Measurements from ENCODE around the gene MYCN. TPM values are rescaled to one million over a fixed set of nuclear protein-coding genes. Genes with fewer than 3 reads are reported as not detected.

Gene MYCN
- total and polyA plus RNA-seq, 4 donors: 0.16 to 1.3 TPM; not detected in 2

DNA sequence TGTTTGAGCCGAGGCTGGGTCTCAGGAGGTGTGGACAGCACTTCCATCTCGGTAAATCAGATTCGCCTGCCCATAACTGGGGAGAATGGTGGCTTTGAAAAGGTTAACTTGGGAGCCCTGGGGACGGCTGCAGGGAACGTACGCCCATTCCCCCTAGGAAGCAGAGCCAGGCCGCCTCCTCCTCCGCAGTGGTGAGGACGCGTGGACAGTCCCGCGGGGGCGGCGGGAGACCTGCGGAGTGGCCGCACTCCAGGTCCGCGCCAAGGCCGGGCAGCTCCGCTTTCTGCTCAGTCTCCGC, 845 bp upstream of the MYCN start:
- H3K4me1 ChIP-seq (ENCODE audit: control insufficient read depth in 4 of 4, insufficient read depth in 4 of 4, low read length in 3 of 4): peaks cover 22 to 52% (median 35%) of the 10 kb centered on the region in 4 donors
- DNase-seq (ENCODE audit: low spot score): no peak

DNA sequence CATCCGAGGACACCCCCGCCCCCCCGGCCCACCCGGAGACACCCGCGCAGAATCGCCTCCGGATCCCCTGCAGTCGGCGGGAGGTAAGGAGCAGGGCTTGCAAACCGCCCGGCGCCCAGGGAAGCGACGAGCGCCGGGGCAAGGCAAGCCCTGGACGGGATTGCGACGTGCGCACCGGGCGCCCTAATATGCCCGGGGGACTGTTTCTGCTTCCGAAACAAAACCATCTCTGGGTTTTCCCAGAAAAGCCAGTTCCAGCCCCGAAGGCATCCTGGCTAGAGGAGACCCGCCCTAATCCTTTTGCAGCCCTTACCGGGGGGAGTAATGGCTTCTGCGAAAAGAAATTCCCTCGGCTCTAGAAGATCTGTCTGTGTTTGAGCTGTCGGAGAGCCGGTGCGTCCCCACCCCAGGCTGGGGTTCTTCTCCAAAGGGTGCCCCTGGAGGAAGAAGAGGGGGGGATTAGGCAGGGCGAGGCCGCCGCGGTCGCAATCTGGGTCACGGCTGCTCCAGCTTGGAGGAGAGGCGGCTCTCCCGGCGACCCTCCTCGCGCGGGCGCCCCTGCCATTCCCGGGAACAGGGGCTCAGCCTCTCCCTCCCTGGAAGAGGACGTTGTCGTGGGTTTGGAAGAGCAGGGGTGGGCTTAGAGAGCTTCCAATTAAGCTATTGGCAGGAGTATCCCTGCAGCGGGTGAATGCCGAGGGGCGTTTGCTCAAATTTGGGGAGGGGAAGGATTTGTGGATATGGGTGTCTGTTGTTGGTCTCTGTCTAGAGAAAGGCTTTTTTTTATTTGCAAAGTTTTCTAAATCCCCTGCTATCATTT, 521 bp downstream of the MYCN start:
- Histone ChIP-seq H3K36me3 (ENCODE audit: control insufficient read depth in 4 of 4, insufficient read depth in 3 of 4, low read depth in 1 of 4, low read length in 3 of 4) (peaks cover 0 to 2% (median 0%) of the 10 kb centered on the region in 4 donors), H3K27ac (ENCODE audit: low read depth in 1 of 2, low read length in 2 of 2) (no peak overlapping the region), H3K9me3 (ENCODE audit: control insufficient read depth in 4 of 4, low read length in 3 of 4) (no peaks in the 10 kb centered on the region), H3K4me1 (ENCODE audit: control insufficient read depth in 4 of 4, insufficient read depth in 4 of 4, low read length in 3 of 4) (peaks cover 22 to 52% (median 35%) of the 10 kb centered on the region in 4 donors), H3K4me3 (ENCODE audit: low read depth in 1 of 3, low read length in 3 of 3) (peak overlapping the region in 2 of 3 donors; percentile 23 to 58), H3K27me3 (ENCODE audit: control insufficient read depth in 4 of 4, insufficient read depth in 4 of 4, low read length in 3 of 4) (peaks cover 0 to 3% (median 2%) of the 10 kb centered on the region in 4 donors), H3K9ac (ENCODE audit: low read depth in 1 of 2, low read length in 2 of 2) (no peak overlapping the region)
- DNase-seq (ENCODE audit: low spot score): no peak
- no peak for TF ChIP-seq JUND (IDR thresholded peaks at IDR 0.05)
- WGBS: 1% methylated on average over 52 of the region's 52 CpGs

More for the DNA sequence above, 845 bp upstream of the MYCN start:
- Histone ChIP-seq H3K9ac (ENCODE audit: low read depth in 1 of 2, low read length in 2 of 2) (no peak overlapping the region), H3K27me3 (ENCODE audit: control insufficient read depth in 4 of 4, insufficient read depth in 4 of 4, low read length in 3 of 4) (peaks cover 0 to 3% (median 2%) of the 10 kb centered on the region in 4 donors), H3K36me3 (ENCODE audit: control insufficient read depth in 4 of 4, insufficient read depth in 3 of 4, low read depth in 1 of 4, low read length in 3 of 4) (peaks cover 0 to 2% (median 0%) of the 10 kb centered on the region in 4 donors), H3K27ac (ENCODE audit: low read depth in 1 of 2, low read length in 2 of 2) (no peak overlapping the region), H3K9me3 (ENCODE audit: control insufficient read depth in 4 of 4, low read length in 3 of 4) (no peaks in the 10 kb centered on the region), H3K4me3 (ENCODE audit: low read depth in 1 of 3, low read length in 3 of 3) (peak overlapping the region; percentile 42 to 58 (median 50))
- 3% methylated on average over 21 of the region's 21 CpGs for WGBS
- TF ChIP-seq, protein P1, sequence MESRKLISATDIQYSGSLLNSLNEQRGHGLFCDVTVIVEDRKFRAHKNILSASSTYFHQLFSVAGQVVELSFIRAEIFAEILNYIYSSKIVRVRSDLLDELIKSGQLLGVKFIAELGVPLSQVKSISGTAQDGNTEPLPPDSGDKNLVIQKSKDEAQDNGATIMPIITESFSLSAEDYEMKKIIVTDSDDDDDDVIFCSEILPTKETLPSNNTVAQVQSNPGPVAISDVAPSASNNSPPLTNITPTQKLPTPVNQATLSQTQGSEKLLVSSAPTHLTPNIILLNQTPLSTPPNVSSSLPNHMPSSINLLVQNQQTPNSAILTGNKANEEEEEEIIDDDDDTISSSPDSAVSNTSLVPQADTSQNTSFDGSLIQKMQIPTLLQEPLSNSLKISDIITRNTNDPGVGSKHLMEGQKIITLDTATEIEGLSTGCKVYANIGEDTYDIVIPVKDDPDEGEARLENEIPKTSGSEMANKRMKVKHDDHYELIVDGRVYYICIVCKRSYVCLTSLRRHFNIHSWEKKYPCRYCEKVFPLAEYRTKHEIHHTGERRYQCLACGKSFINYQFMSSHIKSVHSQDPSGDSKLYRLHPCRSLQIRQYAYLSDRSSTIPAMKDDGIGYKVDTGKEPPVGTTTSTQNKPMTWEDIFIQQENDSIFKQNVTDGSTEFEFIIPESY (IDR thresholded peaks at IDR 0.05): no peak
- TF ChIP-seq, protein P2, sequence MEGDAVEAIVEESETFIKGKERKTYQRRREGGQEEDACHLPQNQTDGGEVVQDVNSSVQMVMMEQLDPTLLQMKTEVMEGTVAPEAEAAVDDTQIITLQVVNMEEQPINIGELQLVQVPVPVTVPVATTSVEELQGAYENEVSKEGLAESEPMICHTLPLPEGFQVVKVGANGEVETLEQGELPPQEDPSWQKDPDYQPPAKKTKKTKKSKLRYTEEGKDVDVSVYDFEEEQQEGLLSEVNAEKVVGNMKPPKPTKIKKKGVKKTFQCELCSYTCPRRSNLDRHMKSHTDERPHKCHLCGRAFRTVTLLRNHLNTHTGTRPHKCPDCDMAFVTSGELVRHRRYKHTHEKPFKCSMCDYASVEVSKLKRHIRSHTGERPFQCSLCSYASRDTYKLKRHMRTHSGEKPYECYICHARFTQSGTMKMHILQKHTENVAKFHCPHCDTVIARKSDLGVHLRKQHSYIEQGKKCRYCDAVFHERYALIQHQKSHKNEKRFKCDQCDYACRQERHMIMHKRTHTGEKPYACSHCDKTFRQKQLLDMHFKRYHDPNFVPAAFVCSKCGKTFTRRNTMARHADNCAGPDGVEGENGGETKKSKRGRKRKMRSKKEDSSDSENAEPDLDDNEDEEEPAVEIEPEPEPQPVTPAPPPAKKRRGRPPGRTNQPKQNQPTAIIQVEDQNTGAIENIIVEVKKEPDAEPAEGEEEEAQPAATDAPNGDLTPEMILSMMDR (IDR thresholded peaks at IDR 0.05; ENCODE audit: low read depth, low read length, missing input control): peak; percentile 61

GRCh38 chr2:15941481-15941850, 1.1 kb downstream of the MYCN start:
- Histone ChIP-seq H3K9me3 (ENCODE audit: control insufficient read depth in 4 of 4, low read length in 3 of 4) (no peaks in the 10 kb centered on the region), H3K9ac (ENCODE audit: low read depth in 1 of 2, low read length in 2 of 2) (no peak overlapping the region), H3K36me3 (ENCODE audit: control insufficient read depth in 4 of 4, insufficient read depth in 3 of 4, low read depth in 1 of 4, low read length in 3 of 4) (peaks cover 0 to 2% (median 0%) of the 10 kb centered on the region in 4 donors), H3K27ac (ENCODE audit: low read depth in 1 of 2, low read length in 2 of 2) (no peak overlapping the region), H3K4me1 (ENCODE audit: control insufficient read depth in 4 of 4, insufficient read depth in 4 of 4, low read length in 3 of 4) (peaks cover 22 to 52% (median 35%) of the 10 kb centered on the region in 4 donors), H3K4me3 (ENCODE audit: low read depth in 1 of 3, low read length in 3 of 3) (peak overlapping the region in 1 of 3 donors; percentile 58), H3K27me3 (ENCODE audit: control insufficient read depth in 4 of 4, insufficient read depth in 4 of 4, low read length in 3 of 4) (peaks cover 0 to 3% (median 2%) of the 10 kb centered on the region in 4 donors)
- no peak for DNase-seq (ENCODE audit: low spot score)
- 3% methylated on average over 14 of the region's 14 CpGs for WGBS
- no peak for TF ChIP-seq RAD21 (IDR thresholded peaks at IDR 0.05)

GRCh38 chr2:15941871-15942710, 1.7 kb downstream of the MYCN start:
- peaks cover 0 to 2% (median 0%) of the 10 kb centered on the region in 4 donors for H3K36me3 ChIP-seq (ENCODE audit: control insufficient read depth in 4 of 4, insufficient read depth in 3 of 4, low read depth in 1 of 4, low read length in 3 of 4)
- no peak for DNase-seq (ENCODE audit: low spot score)
- WGBS: 2% methylated on average over 98 of the region's 98 CpGs
- no peak overlapping the region for H3K9ac ChIP-seq (ENCODE audit: low read depth in 1 of 2, low read length in 2 of 2)
- peaks cover 0 to 3% (median 2%) of the 10 kb centered on the region in 4 donors for H3K27me3 ChIP-seq (ENCODE audit: control insufficient read depth in 4 of 4, insufficient read depth in 4 of 4, low read length in 3 of 4)
- H3K4me3 ChIP-seq (ENCODE audit: low read depth in 1 of 3, low read length in 3 of 3): peak overlapping the region in 1 of 3 donors; percentile 58
- H3K9me3 ChIP-seq (ENCODE audit: control insufficient read depth in 4 of 4, low read length in 3 of 4): no peaks in the 10 kb centered on the region
- peaks cover 22 to 52% (median 35%) of the 10 kb centered on the region in 4 donors for H3K4me1 ChIP-seq (ENCODE audit: control insufficient read depth in 4 of 4, insufficient read depth in 4 of 4, low read length in 3 of 4)
- H3K27ac ChIP-seq (ENCODE audit: low read depth in 1 of 2, low read length in 2 of 2): no peak overlapping the region
- TF ChIP-seq, protein P3, sequence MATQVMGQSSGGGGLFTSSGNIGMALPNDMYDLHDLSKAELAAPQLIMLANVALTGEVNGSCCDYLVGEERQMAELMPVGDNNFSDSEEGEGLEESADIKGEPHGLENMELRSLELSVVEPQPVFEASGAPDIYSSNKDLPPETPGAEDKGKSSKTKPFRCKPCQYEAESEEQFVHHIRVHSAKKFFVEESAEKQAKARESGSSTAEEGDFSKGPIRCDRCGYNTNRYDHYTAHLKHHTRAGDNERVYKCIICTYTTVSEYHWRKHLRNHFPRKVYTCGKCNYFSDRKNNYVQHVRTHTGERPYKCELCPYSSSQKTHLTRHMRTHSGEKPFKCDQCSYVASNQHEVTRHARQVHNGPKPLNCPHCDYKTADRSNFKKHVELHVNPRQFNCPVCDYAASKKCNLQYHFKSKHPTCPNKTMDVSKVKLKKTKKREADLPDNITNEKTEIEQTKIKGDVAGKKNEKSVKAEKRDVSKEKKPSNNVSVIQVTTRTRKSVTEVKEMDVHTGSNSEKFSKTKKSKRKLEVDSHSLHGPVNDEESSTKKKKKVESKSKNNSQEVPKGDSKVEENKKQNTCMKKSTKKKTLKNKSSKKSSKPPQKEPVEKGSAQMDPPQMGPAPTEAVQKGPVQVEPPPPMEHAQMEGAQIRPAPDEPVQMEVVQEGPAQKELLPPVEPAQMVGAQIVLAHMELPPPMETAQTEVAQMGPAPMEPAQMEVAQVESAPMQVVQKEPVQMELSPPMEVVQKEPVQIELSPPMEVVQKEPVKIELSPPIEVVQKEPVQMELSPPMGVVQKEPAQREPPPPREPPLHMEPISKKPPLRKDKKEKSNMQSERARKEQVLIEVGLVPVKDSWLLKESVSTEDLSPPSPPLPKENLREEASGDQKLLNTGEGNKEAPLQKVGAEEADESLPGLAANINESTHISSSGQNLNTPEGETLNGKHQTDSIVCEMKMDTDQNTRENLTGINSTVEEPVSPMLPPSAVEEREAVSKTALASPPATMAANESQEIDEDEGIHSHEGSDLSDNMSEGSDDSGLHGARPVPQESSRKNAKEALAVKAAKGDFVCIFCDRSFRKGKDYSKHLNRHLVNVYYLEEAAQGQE (IDR thresholded peaks at IDR 0.05): no peak
- TF ChIP-seq JUND (IDR thresholded peaks at IDR 0.05): no peak
- no peak for TF ChIP-seq HNF4G (IDR thresholded peaks at IDR 0.05)
- TF ChIP-seq GABPA (IDR thresholded peaks at IDR 0.05 in 1 of 2, conservative IDR thresholded peaks at IDR 0.05 in 1 of 2): no peak
- TF ChIP-seq FOXA2 (IDR thresholded peaks at IDR 0.05): no peak
- TF ChIP-seq EGR1 (IDR thresholded peaks at IDR 0.05; ENCODE audit: low read depth in 2 of 2): no peak
- TF ChIP-seq HNF4A (conservative IDR thresholded peaks at IDR 0.05): no peak
- TF ChIP-seq NR2F2 (IDR thresholded peaks at IDR 0.05): no peak
- TF ChIP-seq, protein P4, sequence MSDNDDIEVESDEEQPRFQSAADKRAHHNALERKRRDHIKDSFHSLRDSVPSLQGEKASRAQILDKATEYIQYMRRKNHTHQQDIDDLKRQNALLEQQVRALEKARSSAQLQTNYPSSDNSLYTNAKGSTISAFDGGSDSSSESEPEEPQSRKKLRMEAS (IDR thresholded peaks at IDR 0.05): no peak
